ENCODE results near the gene PHF11.

PHF11 gene

GRCh38 chr13:49498206-49498605 is 2.5 kb downstream of the PHF11 start:
- no peak for DNase-seq (ENCODE audit: extremely low read depth, low read depth)
- TF ChIP-seq, protein P1, sequence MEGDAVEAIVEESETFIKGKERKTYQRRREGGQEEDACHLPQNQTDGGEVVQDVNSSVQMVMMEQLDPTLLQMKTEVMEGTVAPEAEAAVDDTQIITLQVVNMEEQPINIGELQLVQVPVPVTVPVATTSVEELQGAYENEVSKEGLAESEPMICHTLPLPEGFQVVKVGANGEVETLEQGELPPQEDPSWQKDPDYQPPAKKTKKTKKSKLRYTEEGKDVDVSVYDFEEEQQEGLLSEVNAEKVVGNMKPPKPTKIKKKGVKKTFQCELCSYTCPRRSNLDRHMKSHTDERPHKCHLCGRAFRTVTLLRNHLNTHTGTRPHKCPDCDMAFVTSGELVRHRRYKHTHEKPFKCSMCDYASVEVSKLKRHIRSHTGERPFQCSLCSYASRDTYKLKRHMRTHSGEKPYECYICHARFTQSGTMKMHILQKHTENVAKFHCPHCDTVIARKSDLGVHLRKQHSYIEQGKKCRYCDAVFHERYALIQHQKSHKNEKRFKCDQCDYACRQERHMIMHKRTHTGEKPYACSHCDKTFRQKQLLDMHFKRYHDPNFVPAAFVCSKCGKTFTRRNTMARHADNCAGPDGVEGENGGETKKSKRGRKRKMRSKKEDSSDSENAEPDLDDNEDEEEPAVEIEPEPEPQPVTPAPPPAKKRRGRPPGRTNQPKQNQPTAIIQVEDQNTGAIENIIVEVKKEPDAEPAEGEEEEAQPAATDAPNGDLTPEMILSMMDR (IDR thresholded peaks at IDR 0.05; ENCODE audit: low read depth, low read length), result no peak

DNA sequence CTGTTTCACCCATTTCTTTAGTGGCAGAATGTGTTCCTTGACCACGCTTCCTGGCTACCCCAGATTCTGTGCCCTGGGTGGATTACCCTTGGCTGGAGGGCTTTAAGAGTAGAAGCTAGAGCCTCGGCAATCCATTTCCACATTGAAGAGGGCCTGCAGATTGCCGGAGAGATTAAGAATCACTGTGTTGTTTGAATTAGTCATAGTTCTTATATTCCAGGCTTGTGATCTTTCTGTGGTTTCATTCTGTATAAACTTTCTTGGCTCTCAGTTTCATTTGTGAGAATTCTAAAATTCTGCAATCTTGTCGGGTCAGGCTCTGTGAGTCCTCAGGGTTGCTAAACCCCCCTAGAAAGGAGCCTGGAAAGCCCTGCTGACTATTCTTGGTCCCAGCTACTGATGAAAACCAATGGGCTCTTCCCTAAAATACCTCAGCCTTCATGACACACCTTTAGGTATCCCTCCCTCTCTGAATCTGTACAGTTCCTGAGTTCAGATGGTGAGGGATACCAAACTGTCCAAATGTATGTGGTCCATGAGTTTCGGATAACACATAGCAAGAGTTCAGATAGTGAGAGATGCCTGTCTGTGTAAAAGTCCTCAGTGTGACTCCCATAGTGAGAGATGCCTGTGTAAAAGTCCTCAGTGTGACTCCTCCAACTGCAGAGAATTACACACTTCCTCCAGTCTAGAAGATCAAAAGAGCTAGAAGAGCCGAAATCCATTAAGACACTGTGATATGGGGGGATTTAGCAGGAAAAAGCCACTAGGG is 4.3 kb downstream of the PHF11 start:
- peak; percentile 41 for DNase-seq (ENCODE audit: extremely low read depth, low read depth)
- TF ChIP-seq, protein P1 (IDR thresholded peaks at IDR 0.05; ENCODE audit: low read depth, low read length), result no peak

DNA sequence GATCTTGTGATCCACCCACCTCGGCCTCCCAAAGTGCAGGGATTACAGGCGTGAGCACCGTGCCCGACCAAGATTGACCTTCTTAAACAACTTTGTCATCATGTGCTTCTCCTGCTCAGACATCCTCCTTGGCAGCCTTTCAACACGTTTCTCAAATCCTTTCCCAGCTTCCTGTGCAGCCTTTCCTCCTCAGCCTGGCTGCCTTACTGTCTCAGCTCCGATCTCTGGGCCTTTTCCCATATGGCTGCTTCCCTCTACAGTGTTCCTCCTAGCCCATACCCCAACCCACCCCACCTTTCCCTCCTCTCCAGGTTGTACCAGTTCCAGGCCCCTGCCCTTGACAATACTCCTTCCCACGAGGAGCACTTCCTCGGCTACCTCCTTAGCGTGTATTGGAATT is 7.2 kb downstream of the PHF11 start:
- no peak for DNase-seq (ENCODE audit: extremely low read depth, low read depth)
- TF ChIP-seq, protein P1 (IDR thresholded peaks at IDR 0.05; ENCODE audit: low read depth, low read length), result no peak

DNA sequence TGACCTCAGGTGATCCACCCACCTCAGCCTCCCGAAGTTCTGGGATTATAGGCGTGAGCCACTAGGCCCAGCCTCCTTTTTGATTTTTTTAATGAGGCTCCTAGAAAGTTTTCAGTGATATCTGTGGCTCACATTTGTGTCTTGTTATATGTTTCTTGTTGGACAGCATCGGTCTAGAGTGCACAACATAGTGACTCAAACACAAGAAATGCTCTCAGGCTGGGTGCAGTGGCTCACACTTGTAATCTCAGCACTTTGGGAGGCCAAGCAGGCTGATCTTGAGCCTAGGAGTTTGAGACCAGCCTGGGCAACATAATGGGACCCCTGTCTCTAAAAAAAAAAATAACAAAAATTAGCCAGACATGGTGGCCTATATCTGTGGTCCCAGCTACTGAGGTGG is 8.2 kb downstream of the PHF11 start:
- TF ChIP-seq, protein P1 (IDR thresholded peaks at IDR 0.05; ENCODE audit: low read depth, low read length), result no peak
- DNase-seq (ENCODE audit: extremely low read depth, low read depth), result no peak

DNA sequence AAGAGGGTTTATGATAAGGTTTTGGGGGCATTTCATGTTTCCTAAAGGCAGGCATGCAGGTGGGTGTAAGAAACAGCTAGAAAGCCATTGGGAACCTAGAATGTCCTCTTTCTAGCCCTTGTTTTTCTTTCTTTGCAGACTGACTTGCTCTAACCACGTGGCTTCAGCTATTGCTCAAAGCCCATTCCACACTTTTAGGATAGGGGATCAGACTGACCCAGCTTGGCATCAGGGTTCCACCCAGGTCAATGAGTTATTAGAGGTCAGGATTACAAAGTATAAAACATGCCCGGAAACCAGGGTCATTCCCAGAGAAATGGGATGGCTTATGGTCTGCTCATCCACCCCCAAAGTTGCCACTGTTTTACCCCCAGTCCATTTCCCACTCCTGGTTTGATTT is 16.8 kb downstream of the PHF11 start:
- TF ChIP-seq, protein P1 (IDR thresholded peaks at IDR 0.05; ENCODE audit: low read depth, low read length), result no peak
- no peak for DNase-seq (ENCODE audit: extremely low read depth, low read depth)

GRCh38 chr13:49516467-49516866 is 20.7 kb downstream of the PHF11 start:
- no peak for DNase-seq (ENCODE audit: extremely low read depth, low read depth)
- TF ChIP-seq, protein P1 (IDR thresholded peaks at IDR 0.05; ENCODE audit: low read depth, low read length), result no peak

GRCh38 chr13:49517461-49517860 is 21.7 kb downstream of the PHF11 start:
- TF ChIP-seq, protein P1 (IDR thresholded peaks at IDR 0.05; ENCODE audit: low read depth, low read length), result peak; percentile 61
- DNase-seq (ENCODE audit: extremely low read depth, low read depth), result no peak
